HUDEP-2 (cell line): Measurements from ENCODE around the gene HPCA.
"Not testable (repeated sequence)": the region's sequence is repeated elsewhere in the genome, so short reads cannot be mapped to it uniquely, and the experiment has no call there.

ENCODE experiments used
- DNase-seq, 76 experiments: peaks; one replicate each; lab custom pipeline; 2025; ENCODE audit not compliant: unreplicated experiment in 76 of 76; lab: John Stamatoyannopoulos, UW

HPCA gene

GRCh38 chr1:32900956-32901822 is 14.9 kb downstream of the HPCA start, which contains the start of gene TMEM54:
TMEM54 (minus strand) TSS chr1:32901389; CDS start chr1:32901238, 151 bp downstream.
- DNase-seq = peak in 1 of 76 experiments; percentile 33

GRCh38 chr1:32901823-32902534 is 15.7 kb downstream of the HPCA start:
- no peak for DNase-seq

GRCh38 chr1:32902535-32902920 is 16.2 kb downstream of the HPCA start:
- DNase-seq = no peak

GRCh38 chr1:32903991-32904785 is 17.9 kb downstream of the HPCA start:
- DNase-seq = no peak

- DNase-seq = no peak
Observed at GRCh38 chr1:32904797-32905196, 18.5 kb downstream of the HPCA start.

GRCh38 chr1:32905588-32905987 is 19.3 kb downstream of the HPCA start:
- not testable (repeated sequence) for DNase-seq

GRCh38 chr1:32906654-32907053 is 20.4 kb downstream of the HPCA start:
- DNase-seq = no peak

GRCh38 chr1:32907435-32907834 is 21.1 kb downstream of the HPCA start:
- DNase-seq = no peak

- DNase-seq = no peak
Observed at GRCh38 chr1:32910319-32910718, 24.0 kb downstream of the HPCA start.

- DNase-seq = no peak
Observed at GRCh38 chr1:32915766-32916706, 29.7 kb downstream of the HPCA start.

- no peak for DNase-seq
Observed at GRCh38 chr1:32917521-32917920, 31.2 kb downstream of the HPCA start.

- DNase-seq = no peak
Observed at GRCh38 chr1:32918179-32918578, 31.9 kb downstream of the HPCA start.

- DNase-seq = peak in 2 of 76 experiments; percentile 2 to 9
Observed at GRCh38 chr1:32919811-32920733, 33.8 kb downstream of the HPCA start.

- DNase-seq = no peak
Observed at GRCh38 chr1:32920833-32921232, 34.5 kb downstream of the HPCA start.

GRCh38 chr1:32924881-32925344 is 38.6 kb downstream of the HPCA start:
- DNase-seq = no peak

- no peak for DNase-seq
Observed at GRCh38 chr1:32925403-32926162, 39.3 kb downstream of the HPCA start.

- no peak for DNase-seq
Observed at GRCh38 chr1:32926562-32926961, 40.3 kb downstream of the HPCA start.

- no peak for DNase-seq
Observed at GRCh38 chr1:32927441-32927840, 41.1 kb downstream of the HPCA start.
